Osteoblast (primary cell): Measurements from ENCODE around the gene EFNB1. TPM values are rescaled to one million over a fixed set of nuclear protein-coding genes. Genes with fewer than 3 reads are reported as not detected.

ENCODE experiments used
- DNase-seq: peaks from one replicate; pipeline ENCODE4 v3.0.0; 2011; ENCODE audit warnings: low spot score, mixed read lengths; ENCODE audit not compliant: insufficient read length; ENCODE audit errors: missing footprints
- H2AFZ ChIP-seq: 2 replicates; pipeline ENCODE4 v1.6.0; 2011; ENCODE audit warnings: mild to moderate bottlenecking, low read length
- H3K27ac ChIP-seq: 2 replicates; pipeline ENCODE4 v1.5.1; 2011; ENCODE audit warnings: mild to moderate bottlenecking, low read depth, low read length, moderate library complexity
- H3K27me3 ChIP-seq: 2 replicates; pipeline ENCODE4 v1.6.0; 2012; ENCODE audit warnings: mild to moderate bottlenecking, control low read depth, inconsistent platforms, low read length, moderate library complexity; ENCODE audit not compliant: insufficient read depth
- H3K36me3 ChIP-seq: 2 replicates; pipeline ENCODE4 v1.5.1; 2011; ENCODE audit warnings: mild to moderate bottlenecking, low read length, control low read depth, moderate library complexity; ENCODE audit not compliant: insufficient read depth
- H3K4me1 ChIP-seq: 2 replicates; pipeline ENCODE4 v1.5.1; 2011; ENCODE audit warnings: mild to moderate bottlenecking, low read length, control low read depth, moderate library complexity; ENCODE audit not compliant: insufficient read depth
- H3K4me2 ChIP-seq: 2 replicates; pipeline ENCODE4 v1.6.0; 2011; ENCODE audit warnings: mild to moderate bottlenecking, low read length; ENCODE audit not compliant: insufficient read depth
- H3K4me3 ChIP-seq: fragments of 200-600 bp; sonication (generic); 3 replicates; pipeline ENCODE4 v1.5.1; 2012; ENCODE audit warnings: mild to moderate bottlenecking, low read length, inconsistent platforms; ENCODE audit not compliant: insufficient read depth
- H3K79me2 ChIP-seq: 2 replicates; pipeline ENCODE4 v1.6.0; 2012; ENCODE audit warnings: mild to moderate bottlenecking, low read length, control low read depth, inconsistent platforms; ENCODE audit not compliant: insufficient read depth
- H3K9me3 ChIP-seq: 2 replicates; pipeline ENCODE4 v1.5.1; 2011; ENCODE audit warnings: low read depth, low read length, control low read depth
- H4K20me1 ChIP-seq: 2 replicates; pipeline ENCODE4 v1.6.0; 2012; ENCODE audit warnings: mild to moderate bottlenecking, low read length, control low read depth; ENCODE audit not compliant: insufficient read depth
- CTCF ChIP-seq: IDR thresholded peaks from 2 replicates; pipeline ENCODE4 v1.5.1; 2011; ENCODE audit warnings: mild to moderate bottlenecking, low read depth, low read length, moderate library complexity; ENCODE audit errors: extremely low read depth
- total RNA-seq: library from RNA; depleted of rRNA; stranded (reverse); fragments of >200 nt; gene quantifications from 2 replicates; pipeline ENCODE4 v1.2.3, GENCODE V29; 2012

The EFNB1 gene
- total RNA-seq, 1 donor, result 34.7 TPM

DNA sequence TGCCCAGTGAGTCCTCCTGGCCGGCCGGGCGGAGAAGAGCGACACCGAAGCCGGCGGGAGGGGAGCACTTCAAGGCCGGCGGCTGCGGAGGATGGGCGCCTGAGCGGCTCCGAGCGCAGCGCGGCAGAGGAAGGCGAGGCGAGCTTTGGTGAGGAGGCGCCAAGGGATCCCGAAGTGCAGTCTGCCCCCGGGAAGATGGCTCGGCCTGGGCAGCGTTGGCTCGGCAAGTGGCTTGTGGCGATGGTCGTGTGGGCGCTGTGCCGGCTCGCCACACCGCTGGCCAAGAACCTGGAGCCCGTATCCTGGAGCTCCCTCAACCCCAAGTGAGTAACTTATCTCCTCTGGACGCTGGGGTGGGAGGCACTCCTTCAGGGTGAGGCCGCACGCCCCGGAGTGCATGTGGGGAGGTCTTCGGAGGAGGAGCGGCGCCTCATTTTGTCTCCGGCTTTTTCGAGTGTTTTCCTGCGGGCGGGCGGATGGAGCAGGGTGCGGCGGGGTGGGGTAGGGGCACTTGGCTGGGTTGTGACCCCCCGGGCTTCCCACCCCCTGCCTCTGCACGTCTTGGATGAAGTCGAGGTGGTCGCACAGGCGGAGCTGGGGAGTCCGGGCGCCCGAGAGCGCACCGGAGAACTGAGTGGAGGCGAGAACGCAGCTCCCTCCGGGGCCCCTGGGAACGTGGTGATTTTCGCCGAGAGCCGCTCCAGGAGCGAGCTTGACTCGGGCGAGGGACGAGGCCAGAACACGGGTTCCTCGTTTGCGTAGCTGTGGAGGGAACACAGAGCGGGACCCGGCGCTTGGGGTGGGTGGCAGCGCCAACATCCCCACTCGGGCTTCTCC lies 979 bp downstream of the EFNB1 start:
- H3K4me1 ChIP-seq, result peaks cover 3% of the 10 kb centered on the region
- peak overlapping the region; percentile 77 for H3K4me3 ChIP-seq
- peaks cover 29% of the 10 kb centered on the region for H3K79me2 ChIP-seq
- no peak for TF ChIP-seq CTCF
- no peaks in the 10 kb centered on the region for H3K9me3 ChIP-seq
- no peak overlapping the region for H2AFZ ChIP-seq
- no peaks in the 10 kb centered on the region for H3K36me3 ChIP-seq
- H4K20me1 ChIP-seq, result peaks cover 23% of the 10 kb centered on the region
- H3K27ac ChIP-seq, result no peak overlapping the region
- peaks cover 14% of the 10 kb centered on the region for H3K27me3 ChIP-seq
- peak overlapping the region; percentile 76 for H3K4me2 ChIP-seq
- DNase-seq, result peak; percentile 89

DNA sequence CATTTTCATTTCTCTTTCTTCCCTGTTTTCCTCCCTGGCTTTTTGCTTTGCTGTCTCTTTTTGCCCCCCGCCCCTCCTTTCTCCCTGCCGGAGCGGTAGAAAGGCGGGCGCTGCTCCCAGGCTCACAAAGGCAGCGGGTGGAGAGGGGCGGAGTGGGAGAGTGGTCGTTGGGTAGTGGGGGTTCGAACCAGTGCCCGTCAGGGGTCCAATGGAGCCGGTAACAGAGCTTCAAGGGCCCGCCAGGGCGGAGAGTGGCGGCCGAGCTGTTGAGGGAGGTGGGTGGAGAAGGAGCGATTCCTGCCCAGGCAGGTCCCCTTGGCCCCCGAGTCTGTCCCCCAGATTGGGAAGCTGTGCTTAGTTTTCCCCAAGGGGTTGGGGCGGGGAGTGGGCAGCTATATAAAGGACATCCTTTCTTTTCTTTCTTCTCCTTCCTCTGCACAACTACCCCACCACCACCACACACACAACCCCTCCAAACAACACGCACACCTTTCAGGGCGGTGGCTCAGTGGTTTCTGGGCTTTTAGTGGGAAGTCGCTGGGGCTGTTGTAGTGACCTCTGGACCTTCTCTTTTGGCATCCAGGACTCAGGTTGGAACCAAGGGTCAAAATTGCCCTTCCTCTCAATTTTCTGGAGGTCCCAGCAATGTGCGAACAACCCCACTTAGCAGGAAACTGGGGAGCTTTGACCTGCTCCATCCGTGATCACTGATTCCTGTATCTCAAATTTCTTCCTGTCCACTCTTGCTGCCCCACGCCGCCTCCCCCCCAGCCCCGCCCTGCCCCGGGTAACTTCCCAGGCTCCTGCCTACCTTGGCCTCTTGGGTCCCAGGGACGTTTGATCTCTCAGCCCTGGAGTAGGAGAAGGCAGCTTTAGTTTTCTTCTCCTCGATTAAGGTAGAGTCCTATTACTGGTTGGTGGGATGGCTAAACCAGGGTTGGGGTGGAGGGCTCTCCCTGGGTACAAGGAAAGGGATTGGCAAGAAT lies 1.9 kb downstream of the EFNB1 start:
- Histone ChIP-seq H3K4me1 (peaks cover 3% of the 10 kb centered on the region), H3K9me3 (no peaks in the 10 kb centered on the region), H2AFZ (no peak overlapping the region), H3K4me3 (peak overlapping the region; percentile 77), H3K36me3 (no peaks in the 10 kb centered on the region), H3K27me3 (peaks cover 5% of the 10 kb centered on the region), H3K79me2 (peaks cover 29% of the 10 kb centered on the region), H3K27ac (no peak overlapping the region), H3K4me2 (peak overlapping the region; percentile 76), H4K20me1 (peaks cover 29% of the 10 kb centered on the region)
- DNase-seq, result no peak
- TF ChIP-seq CTCF, result no peak

DNA sequence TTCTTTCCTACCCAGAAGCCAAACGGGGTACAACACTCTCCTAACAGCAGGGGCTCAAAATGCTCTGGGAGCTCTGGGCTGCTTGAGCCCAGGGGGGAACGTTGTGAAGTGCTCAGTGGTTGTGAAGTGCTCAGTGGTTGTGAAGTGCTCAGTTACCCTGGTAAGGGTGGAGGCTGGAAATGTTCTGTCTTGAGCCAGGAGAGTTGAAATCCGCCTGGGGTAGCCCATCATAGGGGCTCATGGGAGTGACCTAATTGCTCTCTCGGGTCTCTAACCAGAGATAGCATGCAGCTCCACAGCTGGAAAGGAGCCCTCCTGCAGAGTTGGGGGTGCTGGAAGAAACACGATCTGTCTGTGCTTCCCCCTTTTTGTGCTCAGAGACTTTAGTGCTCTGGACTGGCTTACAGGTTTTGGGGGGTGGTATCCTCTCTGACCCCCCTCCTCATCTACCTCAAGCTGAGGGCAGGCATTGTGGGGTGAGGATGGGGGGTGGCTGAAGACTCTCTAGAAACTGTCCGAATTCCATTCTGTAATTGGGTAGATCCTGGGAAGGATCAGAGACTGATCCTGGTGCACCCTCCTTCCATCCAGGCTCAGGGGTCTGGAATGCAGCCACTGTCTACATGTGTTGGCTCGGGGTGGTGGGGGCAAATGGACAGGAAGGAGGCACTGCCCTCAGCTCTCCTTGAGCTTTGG lies 2.7 kb downstream of the EFNB1 start:
- Histone ChIP-seq H3K9me3 (no peaks in the 10 kb centered on the region), H3K27me3 (peaks cover 13% of the 10 kb centered on the region), H4K20me1 (peaks cover 37% of the 10 kb centered on the region), H3K36me3 (no peaks in the 10 kb centered on the region), H3K4me1 (peaks cover 3% of the 10 kb centered on the region), H2AFZ (no peak overlapping the region), H3K79me2 (peaks cover 33% of the 10 kb centered on the region), H3K4me2 (peak overlapping the region; percentile 76), H3K4me3 (peak overlapping the region; percentile 77), H3K27ac (no peak overlapping the region)
- no peak for TF ChIP-seq CTCF
- DNase-seq, result peak; percentile 83
